Caco-2 (cell line): ENCODE results near the gene PCGF1. TPM values are rescaled to one million over a fixed set of nuclear protein-coding genes. Genes with fewer than 3 reads are reported as not detected.

Experiments used
- BruUV-seq: library from RNA; stranded (reverse); fragments of 400-500 nt; replicated peaks from 2 replicates; lab custom pipeline; 2021; lab: Mats Ljungman, UMichigan
- CTCF ChIA-PET: fragments of 300-600 bp; sonication (Branson Sonifier 250); formaldehyde crosslinking; loops from one replicate; lab custom pipeline; 2022; ENCODE audit warnings: antibody characterized with exemption; lab: Charles Lee
- POLR2A ChIA-PET: fragments of 300-600 bp; sonication (Branson Sonifier 250); formaldehyde crosslinking; loops from one replicate; lab custom pipeline; 2022; ENCODE audit warnings: antibody characterized with exemption; lab: Charles Lee
- DNase-seq, 2 experiments: peaks; one replicate each; pipeline versions ENCODE4 v3.0.0 to v3.0.0-alpha.2; 2020 to 2022
- H3K27me3 ChIP-seq: replicated peaks from 2 replicates; pipeline ENCODE4 v1.6.0; 2011; ENCODE audit warnings: low read length; ENCODE audit not compliant: control insufficient read depth, insufficient read depth
- H3K36me3 ChIP-seq: 2 replicates; pipeline ENCODE4 v1.5.1; 2011; ENCODE audit warnings: low read length; ENCODE audit not compliant: control insufficient read depth, insufficient read depth
- H3K4me1 ChIP-seq: fragments of 250-450 bp; sonication (Bioruptor Pico); 2 replicates; pipeline ENCODE4 v1.5.1; 2020; ENCODE audit warnings: mild to moderate bottlenecking
- H3K4me3 ChIP-seq: 2 replicates; pipeline ENCODE4 v1.5.1; 2011; ENCODE audit warnings: low read depth, mild to moderate bottlenecking, control low read depth, low read length
- H3K9me3 ChIP-seq: fragments of 250-450 bp; sonication (Bioruptor Pico); 2 replicates; pipeline ENCODE4 v1.5.1; 2020; ENCODE audit warnings: mild to moderate bottlenecking, moderate library complexity
- H3K27ac Mint-ChIP-seq: one replicate; pipeline ENCODE4 v1.8.0; 2022; ENCODE audit warnings: mixed read lengths; ENCODE audit not compliant: unreplicated experiment
- H3K27me3 Mint-ChIP-seq: one replicate; pipeline ENCODE4 v1.8.0; 2022; ENCODE audit warnings: mixed read lengths; ENCODE audit not compliant: insufficient read depth, unreplicated experiment
- H3K36me3 Mint-ChIP-seq: one replicate; pipeline ENCODE4 v1.8.0; 2022; ENCODE audit warnings: mild to moderate bottlenecking, mixed read lengths; ENCODE audit not compliant: insufficient read depth, unreplicated experiment
- H3K4me1 Mint-ChIP-seq: one replicate; pipeline ENCODE4 v1.8.0; 2022; ENCODE audit warnings: low read depth, mixed read lengths; ENCODE audit not compliant: unreplicated experiment
- H3K4me3 Mint-ChIP-seq: one replicate; pipeline ENCODE4 v1.8.0; 2022; ENCODE audit warnings: mild to moderate bottlenecking, moderate library complexity, mixed read lengths; ENCODE audit not compliant: unreplicated experiment
- H3K9me3 Mint-ChIP-seq: one replicate; pipeline ENCODE4 v1.8.0; 2022; ENCODE audit warnings: mixed read lengths; ENCODE audit not compliant: unreplicated experiment
- intact Hi-C: fragments of 100-400 bp; cut with micrococcal nuclease; formaldehyde crosslinking; loops from one replicate; pipeline ENCODE4 v1.10.0; 2022; ENCODE audit not compliant: unreplicated experiment
- total RNA-seq: library from RNA; stranded (reverse); gene quantifications from 2 replicates; pipeline ENCODE4 v1.2.3, GENCODE V29; 2022
- TF ChIP-seq, protein P1 (sequence below), 2 experiments: fragments of 200-600 bp in 1 of 2; IDR thresholded peaks; 1 replicate in 1 of 2; 2 replicates in 1 of 2; pipeline versions ENCODE4 v1.5.1 to v1.8.0; 2011 to 2022; ENCODE audit warnings: antibody characterized with exemption in 1 of 2, control low read depth in 1 of 2, inconsistent platforms in 1 of 2, low read depth in 1 of 2, low read length in 1 of 2, mild to moderate bottlenecking in 1 of 2, moderate library complexity in 1 of 2; ENCODE audit not compliant: insufficient read depth in 1 of 2, severe bottlenecking in 1 of 2, unreplicated experiment in 1 of 2

PCGF1 gene
- total RNA-seq, 1 experiment from 2014 or later, result 29.7 TPM

GRCh38 chr2:74505448-74506246 lies 1.8 kb downstream of the PCGF1 start:
- CTCF ChIA-PET, result interaction anchor here (1.7 to 1.8 kb wide), 3 partner anchors 17 to 82 kb away, joined by 7 read pairs; partner anchors contain the start of genes AUP1 and HTRA2
- TF ChIP-seq, protein P1, sequence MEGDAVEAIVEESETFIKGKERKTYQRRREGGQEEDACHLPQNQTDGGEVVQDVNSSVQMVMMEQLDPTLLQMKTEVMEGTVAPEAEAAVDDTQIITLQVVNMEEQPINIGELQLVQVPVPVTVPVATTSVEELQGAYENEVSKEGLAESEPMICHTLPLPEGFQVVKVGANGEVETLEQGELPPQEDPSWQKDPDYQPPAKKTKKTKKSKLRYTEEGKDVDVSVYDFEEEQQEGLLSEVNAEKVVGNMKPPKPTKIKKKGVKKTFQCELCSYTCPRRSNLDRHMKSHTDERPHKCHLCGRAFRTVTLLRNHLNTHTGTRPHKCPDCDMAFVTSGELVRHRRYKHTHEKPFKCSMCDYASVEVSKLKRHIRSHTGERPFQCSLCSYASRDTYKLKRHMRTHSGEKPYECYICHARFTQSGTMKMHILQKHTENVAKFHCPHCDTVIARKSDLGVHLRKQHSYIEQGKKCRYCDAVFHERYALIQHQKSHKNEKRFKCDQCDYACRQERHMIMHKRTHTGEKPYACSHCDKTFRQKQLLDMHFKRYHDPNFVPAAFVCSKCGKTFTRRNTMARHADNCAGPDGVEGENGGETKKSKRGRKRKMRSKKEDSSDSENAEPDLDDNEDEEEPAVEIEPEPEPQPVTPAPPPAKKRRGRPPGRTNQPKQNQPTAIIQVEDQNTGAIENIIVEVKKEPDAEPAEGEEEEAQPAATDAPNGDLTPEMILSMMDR (IDR thresholded peaks at IDR 0.05; ENCODE audit: insufficient read depth in 1 of 2, low read depth in 1 of 2, low read length in 1 of 2, severe bottlenecking in 1 of 2, unreplicated experiment in 1 of 2), result no peak
- no TSS peak for BruUV-seq
- Mint-ChIP-seq H3K36me3 (peaks cover 52% of the 10 kb centered on the region), H3K4me1 (peaks cover 41% of the 10 kb centered on the region), H3K9me3 (no peaks in the 10 kb centered on the region), H3K27ac (peak overlapping the region; percentile 87), H3K4me3 (peak overlapping the region; percentile 94), H3K27me3 (no peaks in the 10 kb centered on the region)
- DNase-seq, result no peak
- intact Hi-C loops, result loop anchor here (2.0 kb wide), 1 partner anchor 47 kb away; the partner anchor contains the start of gene WBP1
- H3K9me3 ChIP-seq, result no peaks in the 10 kb centered on the region
- no peaks in the 10 kb centered on the region for H3K27me3 ChIP-seq
- 0 out of 2 replicates have a peak, but pooled peaks cover 2% of the 10 kb centered on the region for H3K36me3 ChIP-seq
- POLR2A ChIA-PET, result no interaction called here
- peaks cover 42% of the 10 kb centered on the region for H3K4me1 ChIP-seq
- H3K4me3 ChIP-seq, result no peak overlapping the region

DNA sequence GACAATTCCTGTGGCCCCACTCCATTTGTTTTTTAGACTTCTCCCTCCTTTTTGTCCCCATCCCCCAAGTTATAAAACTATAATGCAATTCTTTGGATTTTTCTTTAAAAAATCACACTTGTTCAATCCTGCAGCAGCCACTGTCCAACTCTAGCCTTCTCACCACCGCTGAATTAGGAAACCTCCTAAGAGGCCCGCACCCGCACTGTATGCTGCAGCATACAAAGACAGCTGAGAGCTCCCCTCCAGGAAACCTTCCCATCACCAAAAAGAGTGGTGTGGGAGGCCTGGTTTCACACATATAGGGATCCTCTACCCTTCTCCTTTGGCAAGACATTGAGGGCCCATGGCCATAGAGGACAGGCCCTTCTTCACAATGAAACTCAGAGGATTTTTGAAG lies 2.9 kb downstream of the PCGF1 start:
- 0 out of 2 replicates have a peak, but pooled peaks cover 2% of the 10 kb centered on the region for H3K36me3 ChIP-seq
- Mint-ChIP-seq H3K27ac (peak overlapping the region; percentile 87), H3K36me3 (peaks cover 53% of the 10 kb centered on the region), H3K4me3 (peak overlapping the region; percentile 94), H3K9me3 (no peaks in the 10 kb centered on the region), H3K4me1 (peaks cover 41% of the 10 kb centered on the region), H3K27me3 (no peaks in the 10 kb centered on the region)
- TF ChIP-seq, protein P1 (IDR thresholded peaks at IDR 0.05; ENCODE audit: insufficient read depth in 1 of 2, low read depth in 1 of 2, low read length in 1 of 2, severe bottlenecking in 1 of 2, unreplicated experiment in 1 of 2), result no peak
- no peak for DNase-seq
- intact Hi-C loops, result no loop called here
- peaks cover 52% of the 10 kb centered on the region for H3K4me1 ChIP-seq
- no peak overlapping the region for H3K4me3 ChIP-seq
- ChIA-PET POLR2A (interaction anchor here (0.9 to 1.2 kb wide), 2 partner anchors 25 to 64 kb away, joined by 3 to 4 read pairs; partner anchors contain the start of genes AUP1 and HTRA2), CTCF (interaction anchor here (1.0 to 1.8 kb wide), 3 partner anchors 10 to 24 kb away, joined by 3 to 6 read pairs (median 3); partner anchors contain the start of genes CCDC142, TLX2 and TTC31)
- H3K9me3 ChIP-seq, result no peaks in the 10 kb centered on the region
- no peaks in the 10 kb centered on the region for H3K27me3 ChIP-seq
- TSS peak; percentile 25 for BruUV-seq
